SK-N-SH treated with all-trans-retinoic acid at 6 μM for 48 hours (cell line): ENCODE results near the gene AHSG.

Experiments used
- ARNTL ChIP-seq: fragments of 450-650 bp; formaldehyde crosslinking; IDR thresholded peaks from 2 replicates; pipeline ENCODE4 v1.5.0; 2020; ENCODE audit warnings: low read depth, mild to moderate bottlenecking, moderate library complexity, borderline replicate concordance
- OSR1 ChIP-seq: fragments of 250-450 bp; sonication (Bioruptor Pico); IDR thresholded peaks from 2 replicates; pipeline ENCODE4 v1.8.0; 2022; ENCODE audit warnings: moderate library complexity, mild to moderate bottlenecking, inconsistent platforms
- RARB ChIP-seq: fragments of 250-450 bp; sonication (Bioruptor Pico); IDR thresholded peaks from 2 replicates; pipeline ENCODE4 v1.8.0; 2021; ENCODE audit warnings: mild to moderate bottlenecking, moderate library complexity
- TF ChIP-seq, protein P1 (sequence below): fragments of 250-450 bp; sonication (Bioruptor Pico); IDR thresholded peaks from 2 replicates; pipeline ENCODE4 v1.5.1; 2020; ENCODE audit warnings: low read depth, mild to moderate bottlenecking, moderate library complexity
- TF ChIP-seq, protein P2 (sequence below): fragments of 250-450 bp; sonication (Bioruptor Pico); IDR thresholded peaks from 2 replicates; pipeline ENCODE4 v1.5.0; 2020; ENCODE audit warnings: mild to moderate bottlenecking, moderate library complexity

DNA sequence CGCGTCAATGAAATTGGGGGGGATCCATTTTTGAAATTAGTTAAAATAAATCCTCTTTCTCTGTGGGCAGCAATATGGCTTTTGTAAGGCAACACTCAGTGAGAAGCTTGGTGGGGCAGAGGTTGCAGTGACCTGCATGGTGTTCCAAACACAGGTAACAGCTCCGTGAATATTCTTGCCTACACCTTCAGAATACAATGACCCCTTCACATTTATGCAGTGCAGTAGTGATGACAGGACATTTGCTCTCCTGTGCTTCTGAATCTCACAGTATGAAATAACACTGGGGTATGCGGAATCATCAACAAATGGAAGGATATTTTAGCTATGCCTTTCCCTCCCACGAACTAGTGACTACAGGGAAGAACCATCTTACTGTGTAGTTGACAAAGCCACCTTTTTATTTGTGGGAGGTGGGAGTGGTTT, 6.9 kb downstream of the AHSG start:
- TF ChIP-seq OSR1 (CRISPR knock-in tag) (no peak), RARB (CRISPR knock-in tag) (no peak), ARNTL (no peak)
- TF ChIP-seq, protein P1, sequence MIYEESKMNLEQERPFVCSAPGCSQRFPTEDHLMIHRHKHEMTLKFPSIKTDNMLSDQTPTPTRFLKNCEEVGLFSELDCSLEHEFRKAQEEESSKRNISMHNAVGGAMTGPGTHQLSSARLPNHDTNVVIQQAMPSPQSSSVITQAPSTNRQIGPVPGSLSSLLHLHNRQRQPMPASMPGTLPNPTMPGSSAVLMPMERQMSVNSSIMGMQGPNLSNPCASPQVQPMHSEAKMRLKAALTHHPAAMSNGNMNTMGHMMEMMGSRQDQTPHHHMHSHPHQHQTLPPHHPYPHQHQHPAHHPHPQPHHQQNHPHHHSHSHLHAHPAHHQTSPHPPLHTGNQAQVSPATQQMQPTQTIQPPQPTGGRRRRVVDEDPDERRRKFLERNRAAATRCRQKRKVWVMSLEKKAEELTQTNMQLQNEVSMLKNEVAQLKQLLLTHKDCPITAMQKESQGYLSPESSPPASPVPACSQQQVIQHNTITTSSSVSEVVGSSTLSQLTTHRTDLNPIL (CRISPR knock-in tag), result no peak
- TF ChIP-seq, protein P2, sequence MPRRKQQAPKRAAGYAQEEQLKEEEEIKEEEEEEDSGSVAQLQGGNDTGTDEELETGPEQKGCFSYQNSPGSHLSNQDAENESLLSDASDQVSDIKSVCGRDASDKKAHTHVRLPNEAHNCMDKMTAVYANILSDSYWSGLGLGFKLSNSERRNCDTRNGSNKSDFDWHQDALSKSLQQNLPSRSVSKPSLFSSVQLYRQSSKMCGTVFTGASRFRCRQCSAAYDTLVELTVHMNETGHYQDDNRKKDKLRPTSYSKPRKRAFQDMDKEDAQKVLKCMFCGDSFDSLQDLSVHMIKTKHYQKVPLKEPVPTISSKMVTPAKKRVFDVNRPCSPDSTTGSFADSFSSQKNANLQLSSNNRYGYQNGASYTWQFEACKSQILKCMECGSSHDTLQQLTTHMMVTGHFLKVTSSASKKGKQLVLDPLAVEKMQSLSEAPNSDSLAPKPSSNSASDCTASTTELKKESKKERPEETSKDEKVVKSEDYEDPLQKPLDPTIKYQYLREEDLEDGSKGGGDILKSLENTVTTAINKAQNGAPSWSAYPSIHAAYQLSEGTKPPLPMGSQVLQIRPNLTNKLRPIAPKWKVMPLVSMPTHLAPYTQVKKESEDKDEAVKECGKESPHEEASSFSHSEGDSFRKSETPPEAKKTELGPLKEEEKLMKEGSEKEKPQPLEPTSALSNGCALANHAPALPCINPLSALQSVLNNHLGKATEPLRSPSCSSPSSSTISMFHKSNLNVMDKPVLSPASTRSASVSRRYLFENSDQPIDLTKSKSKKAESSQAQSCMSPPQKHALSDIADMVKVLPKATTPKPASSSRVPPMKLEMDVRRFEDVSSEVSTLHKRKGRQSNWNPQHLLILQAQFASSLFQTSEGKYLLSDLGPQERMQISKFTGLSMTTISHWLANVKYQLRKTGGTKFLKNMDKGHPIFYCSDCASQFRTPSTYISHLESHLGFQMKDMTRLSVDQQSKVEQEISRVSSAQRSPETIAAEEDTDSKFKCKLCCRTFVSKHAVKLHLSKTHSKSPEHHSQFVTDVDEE (CRISPR knock-in tag), result no peak
